ENCODE measurements around the gene GDI1.
A peak's percentile ranks its signal among the peaks of the same experiment; 100 is the strongest.

GDI1 gene

DNA sequence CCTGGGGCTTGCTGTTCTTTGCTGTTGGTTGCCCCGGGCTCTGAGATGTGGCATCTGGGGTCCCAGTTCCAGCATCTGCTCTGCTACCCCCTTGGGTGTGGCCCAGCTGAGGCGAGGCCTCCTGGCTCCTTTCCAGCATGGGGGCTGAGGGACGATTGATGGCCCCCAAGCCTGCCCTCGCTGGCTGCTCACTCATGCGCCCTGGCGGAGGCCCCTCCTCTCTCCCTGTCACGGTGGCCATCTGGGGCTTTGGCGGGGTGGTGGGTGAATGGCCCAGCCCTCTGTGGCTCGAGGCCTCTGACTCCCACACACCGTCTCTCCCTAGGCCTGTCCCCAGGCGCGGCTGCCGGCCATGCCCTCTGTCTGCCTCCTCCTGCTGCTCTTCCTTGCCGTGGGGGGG, 22.9 kb downstream of the GDI1 start:
- DNase-seq (ENCODE audit: low read depth in 4 of 4, low spot score in 1 of 4): no peak

DNA sequence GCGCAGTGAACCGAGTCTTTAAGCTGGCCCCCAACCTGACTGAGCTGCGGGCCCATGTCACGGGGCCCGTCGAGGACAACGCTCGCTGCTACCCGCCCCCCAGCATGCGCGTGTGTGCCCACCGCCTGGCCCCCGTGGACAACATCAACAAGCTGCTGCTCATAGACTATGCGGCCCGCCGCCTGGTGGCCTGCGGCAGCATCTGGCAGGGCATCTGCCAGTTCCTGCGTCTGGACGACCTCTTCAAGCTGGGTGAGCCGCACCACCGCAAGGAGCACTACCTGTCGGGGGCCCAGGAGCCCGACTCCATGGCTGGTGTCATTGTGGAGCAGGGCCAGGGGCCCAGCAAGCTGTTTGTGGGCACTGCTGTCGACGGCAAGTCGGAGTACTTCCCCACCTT, 23.4 kb downstream of the GDI1 start:
- DNase-seq (ENCODE audit: low read depth in 4 of 4, low spot score in 1 of 4): no peak

DNA sequence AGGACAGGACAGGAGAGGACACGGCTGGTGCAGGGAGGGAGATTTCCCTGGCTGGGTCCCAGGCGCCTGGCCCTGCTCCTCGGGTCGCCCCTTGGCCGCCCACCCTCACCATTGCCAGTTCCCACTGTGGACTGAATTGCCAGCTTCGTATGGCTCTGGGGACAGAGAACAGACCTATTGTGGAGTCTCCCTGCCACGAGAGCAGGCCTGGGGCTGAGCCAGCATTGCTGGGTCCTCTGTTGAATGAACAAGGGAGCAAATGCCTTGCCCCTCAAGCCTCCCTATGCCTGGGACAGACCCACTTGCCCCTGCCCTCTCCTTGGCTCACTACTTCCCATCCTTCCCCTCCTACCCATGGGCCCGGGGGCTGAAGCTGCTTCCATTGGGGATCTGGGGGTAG, 25.4 kb downstream of the GDI1 start:
- DNase-seq (ENCODE audit: low read depth in 4 of 4, low spot score in 1 of 4): no peak

DNA sequence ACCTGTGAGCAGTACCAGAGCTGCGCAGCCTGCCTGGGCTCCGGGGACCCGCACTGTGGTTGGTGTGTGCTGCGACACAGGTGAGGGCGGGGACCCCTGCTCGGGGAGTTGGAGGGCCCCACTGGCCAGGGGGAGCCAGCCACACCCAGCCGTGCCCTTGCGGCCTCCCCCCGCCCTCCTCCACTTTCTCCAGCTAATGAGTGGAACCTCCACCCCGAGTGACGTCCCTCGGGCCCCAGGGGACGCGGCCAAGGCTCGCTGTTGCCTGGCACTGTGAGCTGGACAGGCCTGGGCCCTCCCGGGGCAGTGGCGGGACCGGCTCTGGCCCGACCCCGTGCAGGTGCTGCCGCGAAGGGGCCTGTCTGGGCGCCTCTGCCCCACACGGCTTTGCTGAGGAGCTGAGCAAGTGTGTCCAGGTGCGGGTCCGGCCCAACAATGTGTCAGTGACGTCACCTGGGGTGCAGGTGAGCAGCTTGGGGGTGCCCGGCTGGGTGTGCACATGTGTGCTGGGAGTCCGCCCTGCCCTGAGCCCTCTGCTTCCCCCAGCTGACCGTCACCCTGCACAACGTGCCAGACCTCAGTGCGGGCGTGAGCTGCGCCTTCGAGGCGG, 26.8 kb downstream of the GDI1 start:
- no peak for DNase-seq (ENCODE audit: low read depth in 4 of 4, low spot score in 1 of 4)

DNA sequence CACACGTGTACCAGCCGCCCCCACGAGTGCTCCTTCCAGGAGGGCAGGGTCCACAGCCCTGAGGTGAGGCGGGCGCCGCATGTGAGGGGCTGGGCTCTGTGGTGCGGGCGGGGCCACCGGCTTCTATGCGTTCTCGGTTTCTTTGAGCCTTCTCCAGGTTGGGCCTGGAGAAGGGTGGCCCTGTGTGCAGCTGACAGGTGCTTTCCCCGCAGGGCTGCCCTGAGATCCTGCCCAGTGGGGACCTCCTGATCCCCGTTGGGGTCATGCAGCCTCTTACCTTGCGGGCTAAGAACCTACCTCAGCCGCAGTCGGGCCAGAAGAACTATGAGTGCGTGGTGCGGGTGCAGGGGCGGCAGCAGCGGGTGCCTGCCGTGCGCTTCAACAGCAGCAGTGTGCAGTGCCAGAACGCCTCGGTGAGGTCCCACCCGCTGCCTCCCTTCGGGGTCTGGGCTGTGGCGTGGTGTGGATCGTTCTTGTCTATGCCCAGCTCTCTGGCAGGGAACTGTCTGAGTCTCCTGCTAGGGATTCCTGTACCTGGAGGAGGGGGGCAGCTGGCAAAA, 27.9 kb downstream of the GDI1 start:
- no peak for DNase-seq (ENCODE audit: low read depth in 4 of 4, low spot score in 1 of 4)

DNA sequence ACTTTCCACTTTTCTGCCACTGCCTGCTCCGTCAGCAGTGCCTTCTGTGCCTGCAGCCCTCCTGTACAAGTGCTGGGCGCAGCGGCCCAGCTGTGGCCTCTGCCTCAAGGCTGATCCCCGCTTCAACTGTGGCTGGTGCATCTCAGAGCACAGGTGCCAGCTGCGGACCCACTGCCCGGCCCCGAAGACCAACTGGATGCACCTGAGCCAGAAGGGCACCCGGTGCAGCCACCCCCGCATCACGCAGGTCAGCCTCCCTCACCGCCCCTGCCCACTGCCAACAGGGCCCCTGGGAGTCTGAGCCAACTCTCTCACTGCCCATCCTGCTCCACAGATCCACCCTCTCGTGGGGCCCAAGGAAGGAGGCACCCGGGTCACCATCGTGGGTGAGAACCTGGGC, 28.6 kb downstream of the GDI1 start:
- DNase-seq (ENCODE audit: low read depth in 4 of 4, low spot score in 1 of 4): no peak

DNA sequence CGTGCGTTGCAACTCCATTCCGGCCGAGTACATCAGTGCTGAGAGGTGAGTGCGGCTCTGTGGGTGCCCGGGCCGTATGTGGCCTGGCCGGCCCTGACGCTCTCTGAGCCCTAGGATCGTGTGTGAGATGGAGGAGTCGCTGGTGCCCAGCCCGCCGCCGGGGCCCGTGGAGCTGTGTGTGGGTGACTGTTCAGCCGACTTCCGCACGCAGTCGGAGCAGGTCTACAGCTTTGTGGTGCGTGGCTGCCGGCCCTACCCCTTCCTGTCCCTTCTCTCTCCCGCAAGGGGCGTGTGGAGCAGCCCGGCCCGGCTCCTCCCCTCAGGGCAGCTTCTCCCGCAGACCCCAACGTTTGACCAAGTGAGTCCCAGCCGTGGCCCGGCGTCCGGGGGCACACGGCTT, 29.1 kb downstream of the GDI1 start:
- no peak for DNase-seq (ENCODE audit: low read depth in 4 of 4, low spot score in 1 of 4)

DNA sequence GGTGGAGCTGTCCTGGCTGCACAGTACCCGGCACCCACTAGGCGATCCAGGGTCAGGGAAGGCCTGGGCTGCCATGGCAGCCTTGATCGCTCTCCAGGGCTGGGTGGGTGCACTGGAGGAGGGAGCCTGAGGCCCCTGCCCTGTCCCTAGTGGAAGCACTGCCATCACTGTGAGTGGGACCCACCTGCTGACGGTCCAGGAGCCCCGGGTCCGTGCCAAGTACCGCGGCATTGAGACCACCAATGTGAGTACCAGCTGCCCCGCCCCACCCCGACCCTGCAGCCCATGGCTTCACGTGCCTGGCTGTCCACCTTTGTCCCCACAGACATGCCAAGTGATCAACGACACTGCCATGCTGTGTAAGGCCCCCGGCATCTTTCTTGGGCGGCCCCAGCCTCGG, 30.0 kb downstream of the GDI1 start:
- DNase-seq (ENCODE audit: low read depth in 4 of 4, low spot score in 1 of 4): no peak

DNA sequence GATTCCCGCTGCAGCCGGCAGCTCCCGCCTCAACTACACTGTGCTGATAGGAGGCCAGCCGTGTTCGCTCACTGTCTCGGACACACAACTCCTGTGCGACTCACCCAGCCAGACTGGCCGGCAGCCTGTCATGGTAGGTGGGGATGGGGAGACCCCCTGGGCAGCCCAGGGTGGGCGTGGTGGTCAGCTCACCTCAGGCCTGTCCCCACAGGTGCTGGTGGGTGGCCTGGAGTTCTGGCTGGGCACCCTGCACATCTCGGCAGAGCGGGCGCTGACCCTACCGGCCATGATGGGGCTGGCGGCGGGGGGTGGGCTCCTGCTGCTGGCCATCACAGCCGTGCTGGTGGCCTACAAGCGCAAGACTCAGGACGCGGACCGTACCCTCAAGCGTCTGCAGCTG, 30.6 kb downstream of the GDI1 start:
- DNase-seq (ENCODE audit: low read depth in 4 of 4, low spot score in 1 of 4): no peak

DNA sequence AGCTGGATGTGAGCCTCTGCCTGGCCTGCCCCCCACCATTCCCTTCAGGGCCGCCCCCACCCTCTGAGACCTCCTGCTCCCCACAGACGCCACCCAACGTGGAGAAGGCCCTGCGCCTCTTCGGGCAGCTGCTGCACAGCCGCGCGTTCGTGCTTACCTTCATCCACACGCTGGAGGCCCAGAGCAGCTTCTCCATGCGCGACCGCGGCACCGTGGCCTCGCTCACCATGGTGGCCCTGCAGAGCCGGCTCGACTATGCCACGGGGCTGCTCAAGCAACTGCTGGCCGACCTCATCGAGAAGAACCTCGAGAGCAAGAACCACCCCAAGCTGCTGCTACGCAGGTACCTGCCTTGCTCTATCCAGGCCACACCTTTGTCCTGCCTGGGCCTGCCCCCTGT, 31.3 kb downstream of the GDI1 start:
- DNase-seq (ENCODE audit: low read depth in 4 of 4, low spot score in 1 of 4): no peak

DNA sequence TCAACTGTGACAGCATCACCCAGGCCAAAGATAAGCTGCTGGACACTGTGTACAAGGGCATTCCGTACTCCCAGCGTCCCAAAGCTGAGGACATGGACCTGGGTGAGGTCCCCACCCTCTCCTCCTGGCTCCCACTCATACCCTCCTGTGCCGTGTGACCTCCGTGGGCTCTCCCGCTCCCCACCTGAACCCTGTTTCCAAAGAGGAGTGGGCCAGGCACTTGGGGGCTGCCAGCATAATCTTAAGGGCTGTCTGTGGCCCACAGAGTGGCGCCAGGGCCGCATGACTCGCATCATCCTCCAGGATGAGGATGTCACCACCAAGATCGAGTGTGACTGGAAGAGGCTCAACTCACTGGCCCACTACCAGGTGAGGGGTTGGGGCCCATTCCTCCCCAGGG, 32.2 kb downstream of the GDI1 start:
- no peak for DNase-seq (ENCODE audit: low read depth in 4 of 4, low spot score in 1 of 4)

DNA sequence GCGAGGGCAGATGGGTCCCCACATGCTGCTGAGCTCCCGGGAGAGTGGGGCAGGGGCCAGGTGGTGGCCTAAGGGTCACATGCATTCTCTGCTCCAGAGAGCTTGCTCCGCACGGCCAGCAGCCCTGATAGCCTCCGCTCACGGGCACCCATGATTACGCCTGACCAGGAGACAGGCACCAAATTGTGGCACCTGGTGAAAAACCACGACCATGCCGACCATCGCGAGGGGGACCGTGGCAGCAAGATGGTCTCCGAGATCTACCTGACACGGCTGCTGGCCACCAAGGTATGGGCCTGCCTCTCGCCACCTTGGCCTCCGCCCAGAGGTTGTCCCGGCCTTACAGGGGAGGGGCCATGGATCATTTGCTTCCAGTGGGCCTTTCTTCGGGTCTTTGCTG, 32.9 kb downstream of the GDI1 start:
- DNase-seq (ENCODE audit: low read depth in 4 of 4, low spot score in 1 of 4): no peak

DNA sequence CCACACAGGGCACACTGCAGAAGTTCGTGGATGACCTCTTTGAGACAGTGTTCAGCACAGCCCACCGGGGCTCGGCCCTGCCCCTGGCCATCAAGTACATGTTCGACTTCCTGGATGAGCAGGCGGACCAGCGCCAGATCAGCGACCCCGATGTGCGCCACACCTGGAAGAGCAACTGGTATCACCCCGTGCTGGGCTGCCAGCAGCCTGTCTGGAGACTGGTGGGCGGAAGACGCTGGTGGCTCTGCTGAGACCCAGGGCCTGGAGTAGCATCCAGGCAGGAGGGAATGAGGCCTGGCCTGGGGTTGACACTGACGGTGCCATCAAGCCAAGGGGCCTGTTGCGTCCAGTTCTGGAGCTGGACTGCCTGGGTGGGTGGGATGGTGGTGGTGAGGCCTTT, 33.5 kb downstream of the GDI1 start:
- DNase-seq (ENCODE audit: low read depth in 4 of 4, low spot score in 1 of 4): no peak

DNA sequence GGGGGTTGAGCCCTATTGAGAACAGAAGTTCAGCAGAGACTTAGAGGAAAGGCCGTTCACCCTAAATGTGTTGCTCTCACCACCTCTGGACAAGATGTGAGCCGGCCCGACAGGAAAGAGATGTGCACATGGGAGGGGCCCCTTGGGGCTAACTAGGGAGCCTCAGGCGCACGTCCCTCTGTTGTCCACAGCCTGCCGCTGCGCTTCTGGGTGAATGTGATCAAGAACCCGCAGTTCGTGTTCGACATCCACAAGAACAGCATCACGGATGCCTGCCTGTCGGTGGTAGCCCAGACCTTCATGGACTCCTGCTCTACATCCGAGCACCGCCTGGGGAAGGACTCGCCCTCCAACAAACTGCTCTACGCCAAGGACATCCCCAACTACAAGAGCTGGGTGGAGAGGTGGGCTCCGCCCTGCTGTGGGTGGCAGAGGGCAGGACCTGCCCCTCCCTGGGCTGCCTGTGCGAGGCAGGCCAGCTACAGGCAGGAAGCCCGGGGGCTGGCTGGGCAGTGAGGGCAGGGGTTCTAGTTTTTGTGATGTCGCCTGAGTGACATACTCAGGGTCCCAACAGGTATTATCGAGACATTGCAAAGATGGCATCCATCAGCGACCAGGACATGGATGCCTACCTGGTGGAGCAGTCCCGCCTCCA, 34.1 kb downstream of the GDI1 start:
- no peak for DNase-seq (ENCODE audit: low read depth in 4 of 4, low spot score in 1 of 4)

DNA sequence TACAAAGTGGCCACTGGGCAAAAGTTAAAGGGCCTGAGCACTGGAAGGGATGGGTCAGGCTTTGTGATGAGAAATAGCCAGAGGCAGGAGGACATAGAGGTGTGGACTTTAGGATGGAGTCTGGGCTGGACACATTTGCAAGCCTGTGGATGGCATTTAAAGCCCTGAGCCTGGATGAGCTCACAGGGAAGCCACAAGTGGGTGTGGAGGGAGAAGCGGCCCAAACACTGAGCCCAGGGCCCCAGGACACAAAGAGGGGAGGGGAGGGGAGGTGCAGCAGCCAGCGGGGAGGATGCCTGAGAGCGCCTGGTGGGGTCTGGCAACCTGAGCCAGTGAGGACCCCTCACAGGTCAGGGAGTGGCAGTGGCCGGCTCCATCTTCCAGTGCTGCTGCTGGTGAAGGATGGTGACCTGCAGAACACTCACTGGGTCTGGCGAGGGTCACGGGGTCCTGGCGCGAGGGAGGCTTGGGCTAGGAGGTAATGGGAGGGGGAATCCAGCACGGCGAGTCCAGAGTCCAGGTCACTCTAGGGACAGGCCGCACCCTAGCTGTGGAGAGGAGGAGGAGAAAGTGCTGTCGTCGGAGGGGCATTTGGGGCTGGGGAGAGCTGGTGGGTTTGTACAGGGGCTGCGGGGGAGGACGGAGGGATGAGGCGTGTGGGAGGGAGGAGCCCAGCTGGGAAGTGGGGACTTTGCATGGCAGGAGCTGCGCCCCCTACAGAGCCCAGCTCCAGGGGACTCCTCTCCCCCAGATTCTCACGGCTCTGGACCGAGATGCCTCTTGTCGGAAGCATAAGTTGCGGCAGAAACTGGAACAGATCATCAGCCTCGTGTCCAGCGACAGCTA, 35.1 kb downstream of the GDI1 start:
- DNase-seq (ENCODE audit: low read depth in 4 of 4, low spot score in 1 of 4): no peak

DNA sequence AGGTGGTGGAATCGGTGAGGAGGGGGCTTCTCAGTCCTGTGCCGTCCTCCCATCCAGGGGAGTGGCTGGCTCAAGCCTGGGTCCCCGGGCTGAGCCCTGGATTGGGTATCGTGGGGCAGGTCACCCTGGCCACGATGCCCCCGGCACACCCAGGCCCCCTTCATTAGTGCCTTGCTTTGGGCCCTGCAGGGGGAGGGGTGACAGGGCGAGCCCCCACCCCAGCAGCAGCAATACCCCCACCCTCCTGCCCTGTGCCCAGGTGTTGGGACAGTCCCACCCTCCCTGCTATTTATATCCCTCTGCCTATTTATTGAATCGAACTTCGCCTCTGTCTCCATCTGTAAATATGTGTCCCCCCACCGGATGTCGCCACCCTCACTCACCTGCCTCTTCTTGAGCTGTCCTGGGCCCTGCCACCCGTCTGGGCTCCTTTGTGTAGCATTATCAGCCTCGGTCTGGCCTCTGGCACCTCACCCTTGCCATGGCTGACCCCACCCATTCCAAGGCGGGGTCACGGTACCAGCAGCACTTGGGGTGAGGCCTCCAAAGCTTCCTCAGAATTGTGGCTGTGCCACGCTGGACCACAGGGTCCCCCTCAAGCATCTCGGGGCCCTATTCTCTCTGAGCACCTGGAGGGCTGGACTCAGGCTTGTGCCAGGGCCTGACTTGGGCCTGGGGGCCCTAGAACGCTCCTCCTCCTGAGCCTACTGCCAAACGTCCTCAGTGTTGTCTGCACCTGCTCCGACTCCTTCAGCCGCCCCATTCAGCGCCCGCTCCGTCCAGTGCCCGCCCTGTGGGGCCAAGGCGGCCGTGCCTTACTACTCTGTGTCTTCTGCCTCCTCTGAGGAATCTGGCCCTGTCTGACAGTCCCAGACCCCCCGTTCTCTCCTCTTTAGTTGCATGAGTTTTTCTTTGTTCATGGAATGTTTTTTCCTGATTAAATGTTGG, 36.0 kb downstream of the GDI1 start:
- no peak for DNase-seq (ENCODE audit: low read depth in 4 of 4, low spot score in 1 of 4)

DNA sequence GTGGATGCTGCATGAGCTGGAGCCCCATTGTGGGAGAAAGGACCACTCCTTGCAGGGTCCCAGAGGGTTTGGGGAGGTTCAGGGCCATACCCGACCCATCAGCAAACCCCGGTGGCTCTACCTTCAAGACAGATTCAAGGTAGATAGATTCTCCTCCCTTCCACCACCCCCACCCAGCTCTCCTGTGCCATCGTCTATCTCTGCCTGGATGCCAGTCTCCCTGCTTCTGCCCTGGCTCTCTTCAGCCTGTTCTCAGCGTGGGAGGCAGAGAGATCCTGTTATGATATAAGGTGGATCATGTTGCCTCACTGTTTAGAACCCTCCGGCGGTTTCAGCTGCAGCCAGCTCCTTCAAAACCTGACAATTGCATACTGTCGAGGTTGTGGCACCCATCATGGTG, 36.7 kb downstream of the GDI1 start:
- no peak for DNase-seq (ENCODE audit: low read depth in 4 of 4, low spot score in 1 of 4)

DNA sequence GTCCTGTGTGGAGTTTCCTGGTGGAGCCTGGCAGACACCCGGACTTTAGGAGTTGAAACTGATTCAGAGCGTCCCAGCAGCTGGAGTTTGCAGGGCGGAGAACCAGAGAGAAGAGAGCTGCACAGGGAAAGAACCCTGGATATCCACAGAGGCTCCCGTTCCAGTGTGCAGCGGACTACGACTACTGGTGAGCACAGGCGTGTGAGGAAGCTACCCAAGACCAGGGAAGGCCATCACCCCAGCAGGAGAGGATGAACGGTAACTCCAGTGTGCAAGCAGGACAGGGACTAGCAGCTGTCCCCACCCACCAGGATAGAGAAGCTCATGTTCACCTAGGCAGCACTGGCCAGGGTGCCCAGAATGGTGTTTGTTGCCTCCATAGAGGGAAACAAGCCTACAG, 39.9 kb downstream of the GDI1 start:
- no peak for DNase-seq (ENCODE audit: low read depth in 4 of 4, low spot score in 1 of 4)

DNA sequence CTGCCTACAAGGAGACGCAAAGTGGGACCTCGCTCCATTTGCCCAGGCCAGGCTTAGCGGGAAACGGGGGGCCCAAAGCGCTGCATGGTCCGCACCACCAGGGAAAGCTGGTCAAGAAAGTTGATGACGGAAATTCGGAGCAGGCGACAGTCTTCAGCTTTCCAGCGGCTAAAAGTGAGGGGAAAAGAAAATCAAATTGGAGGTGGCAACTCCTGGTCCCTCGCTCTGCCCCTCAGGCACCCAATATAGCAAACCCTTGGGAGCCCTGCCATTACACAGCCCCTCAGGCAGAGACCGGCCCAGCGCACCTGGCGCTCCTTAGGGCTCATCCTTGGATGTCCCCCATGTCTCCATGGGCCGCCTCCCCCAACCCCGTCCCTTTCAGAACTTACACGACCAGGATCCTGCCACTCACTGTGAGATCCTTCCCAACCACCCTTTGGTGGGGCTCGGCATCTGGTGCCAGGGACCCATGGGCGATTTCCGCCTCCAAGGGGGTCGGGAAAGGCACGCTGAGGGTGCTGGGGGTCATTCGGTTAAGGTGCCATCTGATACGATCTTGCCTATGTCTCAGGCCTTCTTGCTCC, 41.0 kb downstream of the GDI1 start:
- no peak for DNase-seq (ENCODE audit: low read depth in 4 of 4, low spot score in 1 of 4)

DNA sequence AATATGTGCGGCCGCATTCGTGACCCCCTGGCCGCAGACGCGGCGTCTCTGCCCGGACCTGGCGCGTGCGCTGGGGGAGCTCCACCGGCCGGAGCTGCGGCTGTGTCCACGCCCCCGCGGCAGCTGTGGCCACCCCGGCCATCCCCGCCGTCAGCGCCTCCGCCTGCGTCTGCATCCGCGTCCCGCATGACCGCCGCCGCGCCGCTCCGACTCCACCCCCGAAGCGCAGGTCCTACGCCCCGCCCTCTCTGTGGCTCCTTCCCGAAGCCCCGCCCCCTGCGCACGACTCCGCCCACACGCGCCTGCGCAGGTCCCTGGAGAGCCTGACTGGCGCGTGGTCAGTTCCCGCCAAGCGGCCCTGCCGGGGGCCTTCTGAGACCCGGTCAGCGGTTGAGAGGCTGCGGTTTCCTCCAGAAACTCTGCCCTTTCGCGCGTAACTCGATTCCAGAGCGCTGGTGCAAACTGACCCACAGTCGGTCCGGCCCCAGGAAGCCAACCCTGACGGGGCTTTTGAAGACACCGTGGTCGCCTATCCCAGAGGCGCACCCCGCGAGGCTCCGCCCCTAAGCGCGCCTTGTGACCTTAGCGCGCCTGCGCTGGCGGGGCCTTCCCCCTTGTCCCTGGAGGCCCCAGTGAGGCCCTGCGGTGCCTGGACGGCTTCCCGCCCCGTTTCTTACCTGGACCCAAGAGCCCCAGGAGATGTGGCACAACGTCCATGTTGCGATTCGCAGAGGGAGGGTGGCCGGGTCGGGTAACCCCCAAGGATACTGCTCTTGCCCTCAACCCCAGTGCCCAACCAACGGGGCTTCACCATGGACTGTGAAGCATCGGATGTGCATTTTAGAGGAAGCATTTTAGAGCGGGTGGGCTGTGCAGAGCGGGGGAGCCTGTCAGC, 42.0 kb downstream of the GDI1 start, which contains the start of gene LAGE3:
LAGE3 (minus strand) TSS at position 554 of the 895 bp plus-strand sequence; CDS start at position 188, 366 bp downstream.
- peak; percentile 77 to 93 (median 85) for DNase-seq (ENCODE audit: low read depth in 4 of 4, low spot score in 1 of 4)

Data from stimulated activated CD4-positive, alpha-beta T cell treated with anti-CD3 and anti-CD28 coated beads, Interleukin-1b, Interleukin-23, amount 100 ng/mL, for 24 hours (primary cell).